H9 (cell line): ENCODE results near the gene MOB3A. TPM values are rescaled to one million over a fixed set of nuclear protein-coding genes. Genes with fewer than 3 reads are reported as not detected.

Source experiments
- DNase-seq: peaks from one replicate; pipeline ENCODE4 v3.0.0-alpha.2; 2017
- H2AFZ ChIP-seq: one replicate; pipeline ENCODE4 v1.6.1; 2013; ENCODE audit warnings: mild to moderate bottlenecking, low read length, control low read depth, moderate library complexity
- H2AK5ac ChIP-seq: 2 replicates; pipeline ENCODE4 v1.6.1; 2013; ENCODE audit warnings: low read length, control low read depth, mixed read lengths; ENCODE audit not compliant: insufficient read length
- H2BK120ac ChIP-seq: one replicate; pipeline ENCODE4 v1.6.1; 2013; ENCODE audit warnings: low read depth, mild to moderate bottlenecking, low read length, control low read depth, inconsistent platforms; ENCODE audit not compliant: poor library complexity, severe bottlenecking
- H2BK12ac ChIP-seq: 2 replicates; pipeline ENCODE4 v1.6.1; 2013; ENCODE audit warnings: low read length, control low read depth, mixed read lengths, low read depth; ENCODE audit not compliant: insufficient read length
- H2BK15ac ChIP-seq: 2 replicates; pipeline ENCODE4 v1.6.1; 2013; ENCODE audit warnings: low read depth, low read length, control low read depth
- H2BK20ac ChIP-seq: one replicate; pipeline ENCODE4 v1.6.1; 2013; ENCODE audit warnings: low read depth, mild to moderate bottlenecking, low read length, control low read depth, inconsistent platforms; ENCODE audit not compliant: poor library complexity, severe bottlenecking
- H2BK5ac ChIP-seq: 2 replicates; pipeline ENCODE4 v1.6.1; 2013; ENCODE audit warnings: low read length, control low read depth, mixed read lengths; ENCODE audit not compliant: insufficient read length
- H3K14ac ChIP-seq: 2 replicates; pipeline ENCODE4 v1.6.1; 2013; ENCODE audit warnings: low read length, control low read depth; ENCODE audit not compliant: insufficient read depth
- H3K18ac ChIP-seq: 2 replicates; pipeline ENCODE4 v1.6.1; 2013; ENCODE audit warnings: low read depth, mild to moderate bottlenecking, mixed read lengths, low read length, control low read depth; ENCODE audit not compliant: insufficient read length
- H3K23ac ChIP-seq: 2 replicates; pipeline ENCODE4 v1.6.1; 2013; ENCODE audit warnings: low read length, control low read depth, mixed read lengths, low read depth; ENCODE audit not compliant: insufficient read length
- H3K23me2 ChIP-seq: 2 replicates; pipeline ENCODE4 v1.6.1; 2013; ENCODE audit warnings: low read depth, mild to moderate bottlenecking, mixed read lengths, low read length, control low read depth; ENCODE audit not compliant: insufficient read length, poor library complexity, severe bottlenecking
- H3K27ac ChIP-seq: 2 replicates; pipeline ENCODE4 v1.5.1; 2013; ENCODE audit warnings: low read length, control low read depth, mixed read lengths, low read depth; ENCODE audit not compliant: insufficient read length
- H3K27me3 ChIP-seq: 2 replicates; pipeline ENCODE4 v1.6.1; 2013; ENCODE audit warnings: low read length, control low read depth, inconsistent platforms; ENCODE audit not compliant: insufficient read depth
- H3K4ac ChIP-seq: 2 replicates; pipeline ENCODE4 v1.6.1; 2013; ENCODE audit warnings: low read depth, mild to moderate bottlenecking, control low read depth, inconsistent platforms, low read length, moderate library complexity
- H3K4me1 ChIP-seq: 2 replicates; pipeline ENCODE4 v1.6.1; 2013; ENCODE audit warnings: low read length, control low read depth, inconsistent platforms; ENCODE audit not compliant: insufficient read depth
- H3K4me2 ChIP-seq: 2 replicates; pipeline ENCODE4 v1.6.1; 2013; ENCODE audit warnings: low read length, control low read depth, mixed read lengths; ENCODE audit not compliant: insufficient read length, insufficient read depth
- H3K56ac ChIP-seq: 2 replicates; pipeline ENCODE4 v1.6.1; 2013; ENCODE audit warnings: low read depth, mild to moderate bottlenecking, mixed read lengths, low read length, control low read depth; ENCODE audit not compliant: insufficient read length
- H3K79me1 ChIP-seq: 2 replicates; pipeline ENCODE4 v1.6.1; 2013; ENCODE audit warnings: low read depth, mild to moderate bottlenecking, moderate library complexity, low read length, control low read depth, inconsistent platforms; ENCODE audit not compliant: insufficient read depth, poor library complexity, severe bottlenecking
- H3K79me2 ChIP-seq: 2 replicates; pipeline ENCODE4 v1.6.1; 2013; ENCODE audit warnings: low read length, control low read depth, inconsistent platforms; ENCODE audit not compliant: insufficient read depth
- H3K9ac ChIP-seq: 2 replicates; pipeline ENCODE4 v1.6.1; 2013; ENCODE audit warnings: low read length, control low read depth, mixed read lengths; ENCODE audit not compliant: insufficient read length; ENCODE audit errors: extremely low read depth
- H3K9me3 ChIP-seq: one replicate; pipeline ENCODE4 v1.6.1; 2013; ENCODE audit warnings: low read depth, low read length, inconsistent platforms; ENCODE audit not compliant: control insufficient read depth
- H3T11ph ChIP-seq: one replicate; pipeline ENCODE4 v1.6.1; 2013; ENCODE audit warnings: mild to moderate bottlenecking, low read length, control low read depth, inconsistent platforms
- H4K20me1 ChIP-seq: one replicate; pipeline ENCODE4 v1.6.1; 2013; ENCODE audit not compliant: control insufficient read depth, insufficient read length, insufficient read depth
- H4K5ac ChIP-seq: 2 replicates; pipeline ENCODE4 v1.6.1; 2013; ENCODE audit warnings: low read depth, mild to moderate bottlenecking, mixed read lengths, low read length, control low read depth; ENCODE audit not compliant: insufficient read length
- H4K8ac ChIP-seq: replicated peaks from 2 replicates; pipeline ENCODE4 v1.6.1; 2013; ENCODE audit warnings: low read length, control low read depth, mixed read lengths, low read depth; ENCODE audit not compliant: insufficient read length
- H4K91ac ChIP-seq: 2 replicates; pipeline ENCODE4 v1.6.1; 2013; ENCODE audit warnings: low read depth, mild to moderate bottlenecking, moderate library complexity, mixed read lengths, low read length, control low read depth; ENCODE audit not compliant: insufficient read length
- H3K27ac Mint-ChIP-seq, 3 experiments: 2 replicates in 2 of 3; 3 replicates in 1 of 3; pipeline ENCODE4 v1.8.0; 2020 to 2021; ENCODE audit warnings: mixed read lengths in 3 of 3, mild to moderate bottlenecking in 1 of 3, moderate library complexity in 1 of 3
- H3K27me3 Mint-ChIP-seq: 2 replicates; pipeline ENCODE4 v1.8.0; 2021; ENCODE audit warnings: low read depth, mild to moderate bottlenecking, moderate library complexity, mixed read lengths
- H3K36me3 Mint-ChIP-seq, 3 experiments: 2 replicates in 2 of 3; 3 replicates in 1 of 3; pipeline ENCODE4 v1.8.0; 2020 to 2021; ENCODE audit warnings: low read depth in 3 of 3, mixed read lengths in 3 of 3; ENCODE audit not compliant: insufficient read depth in 1 of 3
- H3K4me1 Mint-ChIP-seq, 2 experiments: 2 replicates each; pipeline ENCODE4 v1.8.0; 2020; ENCODE audit warnings: mixed read lengths in 2 of 2
- H3K4me3 Mint-ChIP-seq, 2 experiments: 2 replicates in 1 of 2; 3 replicates in 1 of 2; pipeline ENCODE4 v1.8.0; 2020 to 2021; ENCODE audit warnings: mild to moderate bottlenecking in 2 of 2, mixed read lengths in 2 of 2, moderate library complexity in 1 of 2
- H3K9me3 Mint-ChIP-seq, 2 experiments: 2 replicates in 1 of 2; 3 replicates in 1 of 2; pipeline ENCODE4 v1.8.0; 2020; ENCODE audit warnings: mild to moderate bottlenecking in 2 of 2, mixed read lengths in 2 of 2, moderate library complexity in 1 of 2
- WGBS: extraction: QIAGEN DNeasy Blood & Tissue Kit; methylation state at CpG from one replicate; pipeline ENCODE4 v1.1.7; 2013; ENCODE audit warnings: missing lambda C conversion rate, low lambda C conversion rate, mixed read lengths; ENCODE audit not compliant: insufficient read length; ENCODE audit errors: extremely low coverage; 5-methylcytosine and 5-hydroxymethylcytosine counted together
- total RNA-seq: library from RNA; stranded (reverse); gene quantifications from 2 replicates; pipeline ENCODE4 v1.2.1, GENCODE V29; 2021
- TF ChIP-seq, protein P1 (sequence below): fragments of 200-600 bp; sonication (generic); conservative IDR thresholded peaks from 3 replicates; pipeline ENCODE4 v1.8.0; 2021; ENCODE audit warnings: antibody characterized with exemption, mild to moderate bottlenecking

MOB3A gene
- total RNA-seq, 1 experiment from 2014 or later, result 11.5 TPM

DNA sequence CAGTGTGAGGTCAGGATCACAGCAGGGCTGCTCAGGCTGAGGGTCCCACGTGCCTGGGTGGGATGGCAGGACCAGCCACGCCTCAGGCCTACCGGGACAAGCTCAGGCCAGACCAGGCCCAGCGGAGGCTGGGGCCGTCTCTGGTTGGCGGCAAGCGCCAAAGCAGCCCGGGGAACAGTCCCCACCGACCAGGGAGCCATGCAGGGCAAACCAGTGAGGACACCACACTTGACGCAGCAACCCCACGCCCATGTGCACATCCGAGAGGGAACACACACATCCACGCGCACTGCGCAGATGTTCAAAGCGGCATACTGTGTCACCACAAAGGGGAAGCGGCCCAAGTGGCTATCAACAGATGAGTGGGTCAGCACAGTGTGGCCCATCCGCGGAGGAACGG is 15.8 kb upstream of the MOB3A start:
- H3K79me1 ChIP-seq, result no peaks in the 10 kb centered on the region
- H3K4me2 ChIP-seq, result no peak overlapping the region
- H2AK5ac ChIP-seq, result no peak overlapping the region
- no peak overlapping the region for H3K18ac ChIP-seq
- TF ChIP-seq, protein P1, sequence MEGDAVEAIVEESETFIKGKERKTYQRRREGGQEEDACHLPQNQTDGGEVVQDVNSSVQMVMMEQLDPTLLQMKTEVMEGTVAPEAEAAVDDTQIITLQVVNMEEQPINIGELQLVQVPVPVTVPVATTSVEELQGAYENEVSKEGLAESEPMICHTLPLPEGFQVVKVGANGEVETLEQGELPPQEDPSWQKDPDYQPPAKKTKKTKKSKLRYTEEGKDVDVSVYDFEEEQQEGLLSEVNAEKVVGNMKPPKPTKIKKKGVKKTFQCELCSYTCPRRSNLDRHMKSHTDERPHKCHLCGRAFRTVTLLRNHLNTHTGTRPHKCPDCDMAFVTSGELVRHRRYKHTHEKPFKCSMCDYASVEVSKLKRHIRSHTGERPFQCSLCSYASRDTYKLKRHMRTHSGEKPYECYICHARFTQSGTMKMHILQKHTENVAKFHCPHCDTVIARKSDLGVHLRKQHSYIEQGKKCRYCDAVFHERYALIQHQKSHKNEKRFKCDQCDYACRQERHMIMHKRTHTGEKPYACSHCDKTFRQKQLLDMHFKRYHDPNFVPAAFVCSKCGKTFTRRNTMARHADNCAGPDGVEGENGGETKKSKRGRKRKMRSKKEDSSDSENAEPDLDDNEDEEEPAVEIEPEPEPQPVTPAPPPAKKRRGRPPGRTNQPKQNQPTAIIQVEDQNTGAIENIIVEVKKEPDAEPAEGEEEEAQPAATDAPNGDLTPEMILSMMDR, result no peak
- no peak overlapping the region for H3K27ac ChIP-seq
- no peaks in the 10 kb centered on the region for H3K27me3 ChIP-seq
- no peak overlapping the region for H3K4ac ChIP-seq
- H2BK5ac ChIP-seq, result no peak overlapping the region
- no peak overlapping the region for H3T11ph ChIP-seq
- no peak overlapping the region for H4K91ac ChIP-seq
- H3K23me2 ChIP-seq, result no peaks in the 10 kb centered on the region
- H4K5ac ChIP-seq, result no peak overlapping the region
- no peak overlapping the region for H3K14ac ChIP-seq
- H3K9me3 ChIP-seq, result no peaks in the 10 kb centered on the region
- Mint-ChIP-seq H3K36me3 (peaks cover 46 to 76% (median 73%) of the 10 kb centered on the region in 3 experiments), H3K27ac (peak overlapping the region in 1 of 3 experiments; percentile 13; a peak in 1 of 7 replicates), H3K4me3 (no peak overlapping the region), H3K27me3 (no peaks in the 10 kb centered on the region; the same call in 1 of the 2 replicates), H3K9me3 (no peaks in the 10 kb centered on the region; a peak in 1 of 5 replicates), H3K4me1 (no peaks in the 10 kb centered on the region)
- no CpG with 5 or more reads among the region's 20 CpGs for WGBS
- H2BK20ac ChIP-seq, result no peak overlapping the region
- H2BK12ac ChIP-seq, result no peak overlapping the region
- no peak overlapping the region for H2BK120ac ChIP-seq
- no peaks in the 10 kb centered on the region for H3K79me2 ChIP-seq
- H2BK15ac ChIP-seq, result no peak overlapping the region
- no peaks in the 10 kb centered on the region for H3K4me1 ChIP-seq
- DNase-seq, result no peak
- H3K9ac ChIP-seq, result no peak overlapping the region
- H4K8ac ChIP-seq, result no peak overlapping the region
- H3K23ac ChIP-seq, result no peak overlapping the region
- H3K56ac ChIP-seq, result no peak overlapping the region
- H4K20me1 ChIP-seq, result no peaks in the 10 kb centered on the region
- H2AFZ ChIP-seq, result no peak overlapping the region
